Gastroesophageal sphincter (tissue), 4 donors: ENCODE results near the gene CCDC171. TPM values are rescaled to one million over a fixed set of nuclear protein-coding genes. Genes with fewer than 3 reads are reported as not detected.

Source experiments
- ATAC-seq: fragments of 150-250 bp; one replicate; pipeline ENCODE4 v1.9.1; 2016; ENCODE audit warnings: mild to moderate bottlenecking, moderate library complexity
- H3K27ac ChIP-seq, 4 donors: fragments of 200-600 bp; sonication (generic) in 3 of 4; 1 replicate in 3 of 4; 2 replicates in 1 of 4; pipeline ENCODE4 v1.5.1; 2016 to 2019
- H3K27me3 ChIP-seq: fragments of 200-600 bp; sonication (generic); one replicate; pipeline ENCODE4 v1.5.1; 2019
- H3K36me3 ChIP-seq, 2 donors: fragments of 200-600 bp; sonication (generic); one replicate each; pipeline ENCODE4 v1.5.1; 2019; ENCODE audit warnings: control low read depth in 1 of 2
- H3K4me1 ChIP-seq, 3 donors: fragments of 200-600 bp; sonication (generic); 1 replicate in 2 of 3; 2 replicates in 1 of 3; pipeline ENCODE4 v1.5.1; 2016 to 2019; ENCODE audit warnings: control low read depth in 2 of 3
- H3K4me3 ChIP-seq, 2 donors: fragments of 200-600 bp; sonication (generic); one replicate each; pipeline ENCODE4 v1.5.1; 2019; ENCODE audit warnings: mild to moderate bottlenecking in 1 of 2, moderate library complexity in 1 of 2
- H3K9me3 ChIP-seq, 3 donors: fragments of 200-600 bp; sonication (generic); one replicate each; pipeline ENCODE4 v1.5.1; 2017 to 2019; ENCODE audit warnings: control low read depth in 2 of 3
- EP300 ChIP-seq: sonication (generic); formaldehyde crosslinking; IDR thresholded peaks from one replicate; pipeline ENCODE4 v1.6.1; 2017; ENCODE audit warnings: antibody characterized with exemption, mild to moderate bottlenecking
- POLR2A ChIP-seq, 2 donors: fragments of 450-650 bp; IDR thresholded peaks; one replicate each; pipeline ENCODE4 v1.6.1; 2017; ENCODE audit warnings: antibody characterized with exemption in 2 of 2, mild to moderate bottlenecking in 2 of 2, moderate library complexity in 1 of 2
- POLR2AphosphoS5 ChIP-seq: sonication (generic); formaldehyde crosslinking; IDR thresholded peaks from one replicate; pipeline ENCODE4 v1.6.1; 2017; ENCODE audit warnings: antibody characterized with exemption
- WGBS, 2 donors: methylation state at CpG; one replicate each; pipeline ENCODE4 v1.1.5; 2018; ENCODE audit warnings: low coverage in 1 of 2; 5-methylcytosine and 5-hydroxymethylcytosine counted together
- total RNA-seq, 4 donors: library from RNA; depleted of rRNA; stranded (reverse); fragments of >200 nt; gene quantifications; one replicate each; pipeline ENCODE4 v1.1.0, GENCODE V29; 2016
- TF ChIP-seq, protein P1 (sequence below), 4 experiments: fragments of 200-600 bp in 2 of 4; fragments of 450-650 bp in 2 of 4; sonication (generic) in 1 of 4; IDR thresholded peaks; one replicate each; pipeline ENCODE4 v1.5.1; 2017 to 2019; ENCODE audit warnings: antibody characterized with exemption in 4 of 4, mild to moderate bottlenecking in 2 of 4, moderate library complexity in 2 of 4

The CCDC171 gene
- total RNA-seq, 4 donors from 2014 or later: 0.94 to 4.5 (median 2.8) TPM

DNA sequence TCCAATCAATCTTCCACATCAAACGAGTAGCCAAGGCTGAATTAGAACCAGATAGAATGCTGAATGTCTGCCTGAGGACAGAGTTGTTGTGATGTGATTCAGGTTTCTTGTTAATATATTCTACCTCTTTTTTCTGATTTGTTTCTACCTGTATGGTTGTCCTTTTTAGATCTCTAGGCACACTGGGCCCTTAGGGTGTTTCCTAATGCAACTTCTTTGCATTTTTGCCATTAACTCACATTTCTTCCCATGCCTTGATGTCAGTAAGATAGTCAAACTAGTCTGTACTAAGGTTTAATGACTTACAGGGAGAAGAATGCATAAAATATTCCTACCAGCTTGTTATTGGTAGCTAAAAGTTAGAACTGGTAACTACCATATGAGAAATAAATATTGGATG, 413.6 kb downstream of the CCDC171 start:
- 85 to 100% methylated on average over 1 of the region's 1 CpG for WGBS, 2 donors
- no peak overlapping the region for H3K4me3 ChIP-seq

DNA sequence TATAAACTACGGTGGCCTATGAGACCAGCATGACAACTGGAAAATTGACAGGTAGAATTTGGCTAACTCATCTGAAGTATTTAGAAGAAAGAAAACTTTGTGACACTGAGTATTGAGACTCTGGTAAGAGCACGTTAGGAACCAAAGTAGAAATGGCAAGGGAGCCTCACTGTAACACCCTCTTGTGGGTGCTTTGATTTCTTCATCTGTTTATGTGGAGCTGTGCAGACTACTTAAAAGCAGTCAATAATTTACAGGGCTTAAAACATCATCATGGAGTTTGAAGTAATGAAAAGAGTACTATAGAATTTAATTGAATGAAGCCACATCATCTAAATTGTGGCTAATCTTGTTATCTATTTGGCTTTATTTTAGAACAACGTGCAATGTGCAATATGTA, 414.2 kb downstream of the CCDC171 start:
- no peaks in the 10 kb centered on the region for H3K36me3 ChIP-seq
- TF ChIP-seq POLR2A (IDR thresholded peaks at IDR 0.05) (no peak), POLR2AphosphoS5 (no peak), EP300 (no peak)
- TF ChIP-seq, protein P1, sequence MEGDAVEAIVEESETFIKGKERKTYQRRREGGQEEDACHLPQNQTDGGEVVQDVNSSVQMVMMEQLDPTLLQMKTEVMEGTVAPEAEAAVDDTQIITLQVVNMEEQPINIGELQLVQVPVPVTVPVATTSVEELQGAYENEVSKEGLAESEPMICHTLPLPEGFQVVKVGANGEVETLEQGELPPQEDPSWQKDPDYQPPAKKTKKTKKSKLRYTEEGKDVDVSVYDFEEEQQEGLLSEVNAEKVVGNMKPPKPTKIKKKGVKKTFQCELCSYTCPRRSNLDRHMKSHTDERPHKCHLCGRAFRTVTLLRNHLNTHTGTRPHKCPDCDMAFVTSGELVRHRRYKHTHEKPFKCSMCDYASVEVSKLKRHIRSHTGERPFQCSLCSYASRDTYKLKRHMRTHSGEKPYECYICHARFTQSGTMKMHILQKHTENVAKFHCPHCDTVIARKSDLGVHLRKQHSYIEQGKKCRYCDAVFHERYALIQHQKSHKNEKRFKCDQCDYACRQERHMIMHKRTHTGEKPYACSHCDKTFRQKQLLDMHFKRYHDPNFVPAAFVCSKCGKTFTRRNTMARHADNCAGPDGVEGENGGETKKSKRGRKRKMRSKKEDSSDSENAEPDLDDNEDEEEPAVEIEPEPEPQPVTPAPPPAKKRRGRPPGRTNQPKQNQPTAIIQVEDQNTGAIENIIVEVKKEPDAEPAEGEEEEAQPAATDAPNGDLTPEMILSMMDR (IDR thresholded peaks at IDR 0.05): no peak
- no peaks in the 10 kb centered on the region for H3K4me1 ChIP-seq
- H3K9me3 ChIP-seq: no peaks in the 10 kb centered on the region
- ATAC-seq: no peak
- no peaks in the 10 kb centered on the region for H3K27me3 ChIP-seq
- H3K4me3 ChIP-seq: no peak overlapping the region
- WGBS, 2 donors: 71 to 84% methylated on average over 3 of the region's 3 CpGs
- no peak overlapping the region for H3K27ac ChIP-seq

More for the DNA sequence above, 413.6 kb downstream of the CCDC171 start:
- no peaks in the 10 kb centered on the region for H3K9me3 ChIP-seq
- no peak overlapping the region for H3K27ac ChIP-seq
- ATAC-seq: no peak
- TF ChIP-seq POLR2AphosphoS5 (no peak), EP300 (no peak), POLR2A (IDR thresholded peaks at IDR 0.05) (no peak)
- TF ChIP-seq, protein P1 (IDR thresholded peaks at IDR 0.05): no peak
- H3K27me3 ChIP-seq: no peaks in the 10 kb centered on the region
- no peaks in the 10 kb centered on the region for H3K36me3 ChIP-seq
- H3K4me1 ChIP-seq: no peaks in the 10 kb centered on the region

DNA sequence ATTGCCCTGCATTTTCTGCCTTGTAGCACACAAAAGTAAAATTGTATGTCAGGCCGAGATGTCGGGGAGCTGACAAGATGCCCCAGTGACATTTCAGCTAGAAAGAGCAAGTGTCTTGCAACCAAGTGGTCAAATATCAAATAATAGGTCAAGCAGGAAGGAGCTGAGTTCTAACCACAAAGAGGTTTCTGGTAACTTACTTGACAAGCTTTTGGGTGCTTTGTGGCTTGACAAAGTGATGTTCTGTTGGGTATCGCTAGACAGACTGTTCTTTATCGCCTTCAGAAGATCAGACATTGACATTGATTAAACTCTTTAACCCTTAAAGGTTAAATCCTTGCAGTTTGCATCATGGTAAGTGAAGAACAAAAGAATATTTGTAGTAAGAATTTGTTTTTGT, 419.9 kb downstream of the CCDC171 start:
- Histone ChIP-seq H3K9me3 (no peaks in the 10 kb centered on the region), H3K4me1 (no peaks in the 10 kb centered on the region), H3K4me3 (no peak overlapping the region), H3K27ac (no peak overlapping the region), H3K36me3 (no peaks in the 10 kb centered on the region), H3K27me3 (no peaks in the 10 kb centered on the region)
- ATAC-seq: no peak
- TF ChIP-seq, protein P1 (IDR thresholded peaks at IDR 0.05): no peak
- TF ChIP-seq POLR2AphosphoS5 (no peak), EP300 (no peak), POLR2A (IDR thresholded peaks at IDR 0.05) (no peak)
- 65 to 70% methylated on average over 4 of the region's 4 CpGs for WGBS, 2 donors

DNA sequence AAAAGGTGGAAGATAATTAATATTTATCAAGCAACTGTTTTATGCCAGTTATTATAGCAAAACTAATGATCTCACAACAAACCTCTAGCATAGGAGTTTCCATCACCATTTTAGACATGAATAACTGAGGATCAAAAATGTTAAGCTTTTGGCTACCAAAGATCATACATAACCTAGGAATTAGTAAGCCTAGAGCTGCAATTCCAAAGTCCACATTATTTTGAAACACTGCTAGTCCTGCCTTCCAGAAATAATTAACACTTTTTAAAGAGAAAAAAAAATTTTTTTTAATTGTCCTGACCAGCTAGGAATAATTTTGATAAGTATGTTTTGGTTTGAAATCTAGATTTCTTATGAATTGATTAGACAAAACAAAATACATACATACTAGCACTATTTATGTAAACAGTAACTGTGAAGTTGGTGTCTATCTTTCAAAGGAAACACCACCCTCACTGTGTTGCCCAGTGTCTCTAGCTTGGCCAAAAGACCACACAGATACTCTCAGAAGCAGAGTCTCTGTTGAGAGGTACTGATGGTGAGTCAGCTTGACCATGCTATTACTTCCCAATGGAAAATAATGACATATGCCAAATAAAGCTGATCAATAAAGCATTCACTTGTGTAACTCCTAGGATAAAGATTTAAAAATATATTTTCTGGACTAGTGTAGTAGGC, 422.4 kb downstream of the CCDC171 start:
- Histone ChIP-seq H3K36me3 (no peaks in the 10 kb centered on the region), H3K4me1 (no peaks in the 10 kb centered on the region), H3K4me3 (no peak overlapping the region), H3K27ac (no peak overlapping the region), H3K27me3 (no peaks in the 10 kb centered on the region), H3K9me3 (no peaks in the 10 kb centered on the region)
- TF ChIP-seq POLR2A (IDR thresholded peaks at IDR 0.05) (no peak), EP300 (no peak), POLR2AphosphoS5 (no peak)
- TF ChIP-seq, protein P1 (IDR thresholded peaks at IDR 0.05): no peak
- ATAC-seq: no peak

DNA sequence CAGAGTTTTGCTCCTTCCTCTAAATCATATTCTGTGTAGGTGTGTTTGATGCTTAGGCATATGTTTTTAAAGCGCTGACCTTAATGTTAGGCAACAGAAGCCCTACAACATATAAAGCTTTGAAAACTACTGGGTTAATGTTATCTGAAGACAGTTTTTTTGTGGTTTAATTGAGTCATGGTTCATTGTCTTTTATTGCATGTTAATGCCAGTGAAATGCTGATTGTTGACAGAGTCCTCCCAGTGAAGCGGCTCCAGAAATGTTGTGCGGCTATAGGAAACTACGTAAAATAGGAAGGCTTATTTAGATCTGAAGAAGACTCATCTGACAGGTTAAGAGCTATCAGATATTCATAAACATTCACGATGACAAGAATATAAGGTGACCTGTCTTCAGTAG, 424.6 kb downstream of the CCDC171 start:
- no peaks in the 10 kb centered on the region for H3K9me3 ChIP-seq
- no peak overlapping the region for H3K4me3 ChIP-seq
- no peaks in the 10 kb centered on the region for H3K4me1 ChIP-seq
- H3K36me3 ChIP-seq: no peaks in the 10 kb centered on the region
- H3K27me3 ChIP-seq: no peaks in the 10 kb centered on the region
- WGBS, 2 donors: 88 to 95% methylated on average over 1 to 5 of the region's 5 CpGs
- no peak overlapping the region for H3K27ac ChIP-seq
- TF ChIP-seq POLR2A (IDR thresholded peaks at IDR 0.05) (no peak), POLR2AphosphoS5 (no peak), EP300 (no peak)
- TF ChIP-seq, protein P1 (IDR thresholded peaks at IDR 0.05): no peak
- no peak for ATAC-seq
